T-helper 2 cell (primary cell): ENCODE data around the gene RAG1.

Source experiments
- DNase-seq, 5 experiments: peaks; one replicate each; pipeline versions ENCODE4 v3.0.0 to v3.0.0-alpha.2; 2012 to 2022

RAG1 gene

DNA sequence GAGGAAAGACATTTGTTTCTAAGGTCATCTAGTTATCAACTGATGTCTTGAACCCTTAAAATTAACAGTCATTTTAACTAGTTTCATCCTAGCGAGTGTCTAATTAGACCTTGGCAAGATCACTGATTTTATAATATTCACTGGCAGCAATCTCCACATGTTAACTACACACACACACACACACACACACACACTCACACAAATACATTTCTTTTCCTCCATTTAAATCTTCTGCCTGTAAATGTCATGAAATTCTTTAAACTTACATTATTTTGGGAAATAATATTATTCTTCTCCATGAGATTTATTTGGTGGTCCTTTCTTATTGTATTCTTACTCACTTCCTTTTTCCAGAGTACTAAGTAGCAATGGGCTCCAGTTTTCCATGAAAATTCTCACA, 23.6 kb downstream of the RAG1 start:
- no peak for DNase-seq

DNA sequence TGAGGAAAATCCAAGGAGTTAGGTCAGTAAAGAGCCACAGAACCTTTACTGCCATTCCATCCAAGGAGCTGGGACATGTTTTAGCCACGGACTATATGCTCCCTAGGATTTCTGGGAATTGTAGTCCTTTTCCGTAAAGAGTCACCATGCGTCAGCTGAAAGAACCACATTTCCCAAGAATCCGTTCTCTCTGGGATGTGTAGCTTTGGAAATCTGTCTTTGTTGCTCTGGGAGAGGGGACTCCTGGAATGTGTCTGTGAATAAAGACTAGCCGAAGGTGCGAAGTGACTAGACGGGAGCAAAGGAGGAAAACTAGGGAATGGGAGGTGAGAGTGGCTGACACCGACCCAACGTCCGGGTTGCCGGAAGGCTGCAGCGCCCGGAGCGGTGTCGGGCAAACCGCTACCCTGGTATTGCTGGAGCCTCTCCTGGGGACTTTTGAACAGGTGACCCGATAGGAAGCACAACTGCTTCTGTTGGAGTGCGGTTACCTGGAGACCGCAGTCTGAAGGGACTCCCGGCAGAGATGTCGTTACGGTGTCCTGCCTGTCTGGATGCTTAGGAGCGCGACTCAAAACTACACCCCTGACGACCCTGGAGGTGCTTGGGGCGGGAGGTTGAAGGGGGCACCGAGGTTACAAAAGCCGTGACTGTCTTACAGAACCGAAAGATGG, 26.6 kb downstream of the RAG1 start, which contains the start of gene IFTAP:
TSS of gene IFTAP (plus strand) at position 187 of the 674 bp plus-strand sequence. CDS start 15,602 bp downstream, outside the sequence.
- DNase-seq, result peak in 2 of 5 experiments; percentile 10 to 52

DNA sequence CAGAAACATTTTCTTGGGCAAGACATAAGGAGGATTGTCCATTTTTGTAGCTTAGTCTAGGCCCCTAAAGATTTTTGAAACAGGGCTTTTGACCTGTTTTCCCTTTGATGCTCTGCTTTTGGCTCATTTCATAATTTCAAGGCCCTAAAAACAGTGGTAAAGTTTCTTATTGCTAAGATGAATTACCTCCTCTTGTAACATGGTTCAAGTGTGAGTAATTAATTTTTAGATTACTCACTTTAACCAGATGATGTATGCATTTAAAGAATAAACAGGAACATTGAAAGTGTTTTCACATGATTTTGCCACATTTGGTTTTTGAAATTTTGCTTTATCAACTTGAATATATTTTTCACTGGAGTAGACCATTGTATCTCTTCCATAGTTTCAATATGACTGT, 29.1 kb downstream of the RAG1 start:
- DNase-seq, result no peak

DNA sequence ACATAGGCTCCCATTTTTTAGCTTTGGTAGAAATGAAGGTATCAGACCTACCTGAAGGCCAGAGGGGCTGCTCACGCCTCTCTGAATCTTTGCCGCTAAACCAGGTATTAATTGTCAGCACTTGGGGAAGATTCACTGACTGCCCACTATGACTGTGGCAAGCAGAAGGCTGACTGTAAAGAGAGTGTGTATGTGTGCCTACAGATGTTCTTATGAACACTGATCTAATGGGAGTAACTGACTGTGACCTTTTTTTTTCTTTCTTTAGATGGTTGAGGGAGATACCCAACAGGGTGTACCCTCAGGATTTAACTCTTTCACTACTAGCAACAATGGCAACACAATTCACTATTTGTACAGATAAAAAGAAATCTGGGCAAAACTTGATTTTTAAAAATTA, 30.2 kb downstream of the RAG1 start, which contains the start of gene RAG2:
TSS of gene RAG2 (minus strand) at position 186 of the 400 bp plus-strand sequence. CDS start 4,068 bp downstream, outside the sequence.
- no peak for DNase-seq

DNA sequence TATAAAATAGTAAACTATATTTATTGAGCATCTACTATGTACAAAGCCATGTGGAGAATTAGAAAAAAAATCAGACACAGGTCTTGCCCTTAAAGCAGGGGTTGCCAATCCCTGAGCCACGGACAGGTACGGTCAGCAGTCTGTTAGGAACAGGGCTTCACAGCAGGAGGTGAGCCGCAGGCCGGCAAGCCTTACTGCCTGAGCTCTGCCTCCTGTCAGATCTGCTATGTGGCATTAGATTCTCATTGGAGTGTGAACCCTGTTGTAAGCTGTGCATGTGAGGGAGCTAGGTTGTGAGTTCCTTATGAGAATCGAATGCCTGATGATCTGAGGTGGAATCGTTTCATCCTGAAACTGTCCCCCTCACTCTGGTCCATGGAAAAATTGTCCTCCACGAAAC, 32.4 kb downstream of the RAG1 start:
- DNase-seq, result no peak

DNA sequence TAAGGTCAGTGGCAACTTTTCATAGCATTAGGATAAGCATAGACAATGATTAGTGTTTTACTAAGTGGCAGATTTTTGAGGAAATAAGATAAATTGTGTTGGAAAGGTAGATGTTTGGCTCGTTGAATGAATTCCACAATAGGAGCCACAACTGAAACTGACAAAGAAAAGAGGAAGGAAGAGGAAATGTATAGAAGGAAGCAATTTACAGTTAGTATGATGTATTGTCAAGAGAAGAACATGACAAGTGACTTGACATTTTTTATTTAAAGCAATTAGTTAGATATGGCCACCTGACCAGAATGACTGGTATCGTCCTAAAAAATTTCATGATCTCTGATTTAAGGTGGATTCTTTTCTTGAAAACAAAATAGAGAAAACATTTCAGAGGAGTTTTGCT, 33.3 kb downstream of the RAG1 start:
- no peak for DNase-seq

DNA sequence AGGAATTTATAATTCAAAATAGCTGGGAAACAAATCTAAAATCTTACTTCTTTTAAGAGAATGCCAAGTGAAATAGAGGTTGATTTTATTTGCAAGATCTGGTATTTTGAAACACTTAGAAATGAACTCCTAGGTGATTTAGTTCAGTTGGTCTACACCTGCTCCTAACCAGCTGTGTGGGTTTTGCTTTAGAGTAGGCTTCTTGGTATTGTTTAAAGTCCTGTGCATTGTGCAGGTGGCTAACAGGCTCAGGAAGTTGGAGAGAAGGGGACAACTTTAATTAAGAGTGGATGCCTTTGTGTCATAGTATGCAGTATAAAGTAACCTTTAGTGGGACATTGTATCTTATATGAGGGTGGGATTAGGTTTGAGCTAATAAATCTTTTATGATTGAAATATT, 34.3 kb downstream of the RAG1 start:
- no peak for DNase-seq

DNA sequence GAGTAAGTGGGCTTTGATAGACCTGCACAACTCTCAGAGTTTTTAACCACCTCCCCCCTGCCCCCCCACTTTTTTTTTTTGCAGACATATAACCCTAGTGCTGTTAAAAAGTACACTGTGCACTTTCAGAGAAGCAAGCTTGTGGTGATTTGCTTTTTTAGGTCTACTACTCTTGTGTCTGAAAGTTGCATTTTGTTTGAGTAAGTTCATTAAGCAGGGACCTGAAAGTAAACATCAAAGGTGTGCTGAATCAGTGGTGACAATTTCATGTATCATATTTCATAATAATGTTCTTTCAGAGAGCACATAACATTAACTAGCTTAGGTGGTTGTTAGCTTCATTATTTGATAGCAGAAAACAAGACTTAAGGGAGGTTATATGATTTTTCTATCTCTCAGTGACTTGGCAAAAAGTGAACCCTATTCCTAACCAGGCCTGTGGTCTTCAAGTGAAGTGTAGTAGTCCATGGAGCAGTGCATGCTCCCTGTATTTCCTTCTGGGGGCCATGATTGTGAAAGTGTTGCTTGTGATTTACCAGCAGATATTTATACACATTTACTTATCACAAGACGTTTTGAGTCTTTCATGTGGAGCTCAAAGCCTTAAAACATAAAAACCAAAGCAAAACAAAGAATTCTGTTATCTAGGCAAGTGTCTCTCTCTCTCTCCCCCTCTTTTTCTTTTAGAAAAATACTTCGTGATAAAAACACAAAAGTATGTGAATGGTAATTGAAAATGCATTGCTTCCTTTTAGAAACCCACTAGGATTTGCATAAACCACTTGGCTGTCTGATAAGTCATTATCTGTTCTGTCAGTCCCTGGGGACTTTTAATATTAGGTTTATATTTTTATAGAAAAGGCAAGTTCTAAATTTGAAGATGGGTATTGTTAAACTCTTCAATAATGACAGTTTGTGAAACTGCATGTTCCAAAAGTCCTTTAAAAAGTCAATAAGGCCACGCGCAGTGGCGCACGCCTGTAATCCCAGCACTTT, 37.7 kb downstream of the RAG1 start:
- DNase-seq, result no peak

DNA sequence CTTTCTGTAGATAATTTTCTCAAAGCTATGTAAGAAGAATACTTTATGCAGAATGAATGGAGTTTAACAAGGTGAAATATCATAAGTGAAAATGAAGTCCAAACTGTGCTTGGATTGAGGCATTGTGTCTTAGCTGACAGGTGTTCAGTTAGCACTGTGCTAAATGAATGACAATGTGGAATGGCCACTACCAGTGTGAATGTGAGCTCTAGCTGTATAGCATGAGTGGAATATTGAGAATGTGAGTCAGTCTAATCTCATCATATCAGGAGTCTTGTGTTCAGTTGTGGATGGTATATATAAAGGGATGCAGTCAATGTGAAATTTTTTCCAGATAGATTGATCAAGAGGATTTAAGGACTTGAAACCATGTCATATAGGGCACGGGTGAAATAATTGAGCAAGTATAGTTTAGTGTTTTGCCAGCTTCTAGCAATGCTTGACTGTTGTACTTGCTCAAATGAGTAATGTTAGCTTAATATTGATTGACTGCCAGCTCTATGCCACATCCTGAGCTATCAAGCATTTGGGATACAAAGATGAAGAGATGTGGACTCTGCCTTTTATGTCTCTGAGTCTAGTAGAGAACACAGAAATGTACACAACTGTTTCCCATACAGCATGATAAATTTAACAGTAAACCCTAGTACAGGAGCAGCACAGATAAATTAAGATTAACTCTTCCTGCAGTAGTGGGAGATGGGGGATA, 40.8 kb downstream of the RAG1 start:
- DNase-seq, result no peak

DNA sequence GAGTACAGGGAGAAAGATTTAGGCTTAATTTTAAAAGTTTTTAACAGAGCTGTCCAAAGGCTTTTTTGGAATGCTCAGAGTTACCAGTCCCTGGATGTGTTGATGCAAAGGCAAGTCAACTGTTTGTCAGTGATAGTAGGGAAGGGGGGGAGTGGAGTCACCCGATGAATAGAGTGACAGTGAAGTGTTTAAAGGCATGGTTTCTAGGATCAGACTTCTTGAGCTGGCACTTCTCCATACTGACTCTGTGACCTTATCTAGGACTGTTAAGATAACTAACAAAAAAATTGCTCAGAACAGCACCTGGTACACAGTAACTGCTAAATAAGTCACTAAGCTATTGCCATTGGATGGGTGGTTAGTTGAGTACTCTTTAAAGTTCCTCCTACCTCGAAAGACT, 41.6 kb downstream of the RAG1 start:
- DNase-seq, result no peak

DNA sequence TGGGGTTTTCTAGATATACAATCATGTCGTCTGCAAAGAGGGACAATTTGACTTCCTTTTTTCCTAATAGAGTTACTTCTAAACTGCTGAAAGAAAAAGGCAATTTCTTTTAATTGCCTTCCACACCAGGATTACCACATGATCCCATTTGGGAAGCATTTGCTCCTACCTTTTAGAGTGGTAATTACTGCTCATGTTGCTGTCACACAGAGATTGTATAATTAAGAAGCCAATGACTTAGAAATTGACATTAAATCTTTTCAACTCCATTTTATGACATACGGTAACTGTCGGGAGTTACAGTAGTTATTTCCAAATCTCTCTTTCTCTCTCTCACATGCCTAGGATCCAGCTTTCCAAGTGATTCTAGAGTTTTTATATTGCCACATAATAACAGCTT, 48.0 kb downstream of the RAG1 start:
- no peak for DNase-seq

DNA sequence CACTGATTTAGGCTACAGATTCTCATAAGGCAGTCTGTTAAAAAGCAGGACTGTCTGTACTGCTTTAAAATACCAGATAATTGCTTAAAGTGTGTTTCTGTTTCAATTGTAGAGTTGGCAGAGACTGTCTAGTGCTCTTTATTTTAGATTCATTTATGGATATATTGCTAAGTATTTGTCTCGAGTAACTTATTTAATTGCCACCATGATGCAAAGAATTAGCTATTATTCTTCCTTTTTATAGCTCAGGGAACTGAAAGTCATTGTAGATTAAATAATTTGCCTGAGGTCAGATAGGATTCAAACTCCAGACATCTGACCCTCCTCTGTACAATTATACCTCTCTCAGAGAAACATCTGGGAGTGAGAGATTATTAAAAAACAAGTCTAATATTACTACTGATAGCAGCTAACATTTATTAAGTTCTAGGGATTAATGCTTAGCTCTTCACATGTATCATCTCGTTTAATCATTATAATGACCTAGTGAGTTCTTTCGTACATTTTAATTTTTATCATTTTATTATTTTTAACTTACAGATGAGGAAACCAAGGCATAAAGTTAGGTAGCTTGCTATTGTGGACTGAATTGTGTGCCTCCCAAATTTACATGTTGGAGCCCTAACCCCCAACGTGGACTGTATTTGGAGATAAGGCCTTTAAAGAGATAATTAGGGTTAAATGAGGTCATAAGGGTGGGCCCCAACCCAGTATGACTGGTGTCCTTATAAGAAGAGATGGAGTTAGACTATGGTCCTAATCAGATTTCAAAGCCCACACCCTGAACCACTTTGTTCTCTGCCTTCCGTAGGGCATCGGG, 49.9 kb downstream of the RAG1 start:
- no peak for DNase-seq

DNA sequence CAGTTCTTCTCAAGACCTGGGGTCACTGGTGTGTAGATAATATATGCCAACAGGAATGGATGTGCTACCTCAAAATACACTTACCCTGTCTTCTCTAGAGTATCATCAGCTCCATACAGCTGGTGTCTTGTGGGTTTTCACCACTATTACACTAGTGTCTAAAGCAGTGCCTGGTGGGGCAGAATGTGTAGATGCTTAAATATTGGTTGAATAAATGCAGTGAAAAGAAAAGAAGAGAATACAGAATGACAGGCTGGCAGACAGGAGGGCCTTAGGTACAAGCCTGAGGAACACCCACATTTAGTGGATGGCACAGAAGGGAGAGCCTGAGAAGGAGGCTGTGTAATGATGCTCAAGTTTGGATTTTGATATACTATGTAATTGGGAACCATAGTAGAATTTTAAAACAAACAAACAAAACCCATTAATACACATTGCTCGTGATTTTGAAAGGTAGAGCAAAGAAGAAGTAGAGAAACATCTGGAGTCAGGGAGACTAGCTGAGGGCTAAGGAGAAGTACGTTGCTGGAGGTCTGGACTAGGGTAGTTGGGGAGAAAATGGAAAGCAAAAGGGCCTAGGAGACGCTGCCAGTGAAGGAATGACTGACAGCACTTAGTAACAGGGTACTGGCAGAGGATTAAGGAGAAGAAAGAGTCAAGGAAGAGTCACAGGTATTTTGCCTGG, 50.7 kb downstream of the RAG1 start:
- DNase-seq, result no peak

DNA sequence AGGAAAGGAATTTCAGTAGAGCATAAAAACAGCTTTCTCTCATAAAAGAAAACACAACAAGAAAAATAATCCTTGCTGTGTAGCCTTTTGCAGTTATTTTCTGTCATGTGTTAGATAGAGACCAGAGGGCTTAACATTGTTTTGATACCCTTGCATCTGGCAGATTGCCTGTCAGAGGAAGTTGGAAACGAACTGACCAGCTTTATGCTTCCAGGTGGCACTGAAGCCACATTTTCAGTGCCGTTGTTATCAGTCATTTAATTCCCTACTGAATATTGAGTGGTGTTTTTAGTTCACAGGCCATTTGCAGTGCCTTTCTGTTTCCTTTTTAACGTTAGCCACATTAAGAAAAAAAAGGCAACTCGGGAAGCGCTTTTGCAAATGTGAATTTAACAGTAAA, 51.7 kb downstream of the RAG1 start:
- no peak for DNase-seq

DNA sequence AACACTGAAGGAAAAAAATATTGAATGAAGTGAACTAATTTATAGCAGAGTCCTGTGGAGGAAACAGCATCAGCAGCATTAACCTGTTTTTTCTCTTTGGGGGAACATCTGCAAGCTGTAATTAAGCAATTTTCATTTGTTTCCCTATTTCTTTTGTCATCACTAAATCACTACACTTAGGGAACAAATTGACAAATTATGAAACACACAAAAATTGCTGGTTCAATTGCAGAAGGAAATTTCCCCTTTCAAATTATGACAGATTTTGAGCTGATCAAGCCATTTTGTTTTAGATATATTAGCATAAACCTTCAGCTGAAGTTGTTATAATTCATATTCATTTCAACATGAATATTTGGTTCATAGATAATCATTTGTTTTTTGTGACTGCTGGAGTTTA, 52.4 kb downstream of the RAG1 start:
- DNase-seq, result no peak

DNA sequence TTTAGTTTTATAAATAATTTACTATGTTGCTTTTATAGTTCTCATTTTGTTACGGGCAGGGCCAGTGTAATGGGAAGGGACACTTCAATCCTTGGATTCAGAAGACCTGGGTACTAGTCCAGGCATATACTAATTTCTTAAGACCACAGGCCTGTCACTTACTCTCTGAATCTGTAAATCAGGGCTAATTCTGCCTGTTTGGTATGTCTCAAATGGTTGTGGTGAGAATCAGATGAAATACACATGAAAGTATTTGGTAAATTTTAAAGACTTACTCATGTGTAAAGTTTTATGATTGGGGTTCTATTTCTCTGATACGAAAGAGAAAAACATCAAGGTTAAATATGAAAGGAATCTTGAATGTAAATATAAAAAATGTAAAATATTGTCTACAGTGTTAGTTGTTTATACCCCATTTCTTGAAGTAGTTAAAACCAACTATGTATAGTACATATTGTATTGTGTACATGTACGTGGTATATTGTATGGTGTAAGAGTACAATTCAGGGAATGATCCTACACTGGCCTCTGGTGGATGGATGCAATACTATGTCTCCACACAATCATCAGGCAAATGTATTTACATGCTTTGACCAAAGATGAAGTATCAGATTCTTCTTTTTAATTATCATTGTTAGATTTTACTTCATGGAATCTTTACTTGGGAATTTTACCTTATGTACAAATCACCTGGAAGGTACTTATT, 54.8 kb downstream of the RAG1 start:
- peak in 1 of 5 experiments; percentile 24 for DNase-seq

DNA sequence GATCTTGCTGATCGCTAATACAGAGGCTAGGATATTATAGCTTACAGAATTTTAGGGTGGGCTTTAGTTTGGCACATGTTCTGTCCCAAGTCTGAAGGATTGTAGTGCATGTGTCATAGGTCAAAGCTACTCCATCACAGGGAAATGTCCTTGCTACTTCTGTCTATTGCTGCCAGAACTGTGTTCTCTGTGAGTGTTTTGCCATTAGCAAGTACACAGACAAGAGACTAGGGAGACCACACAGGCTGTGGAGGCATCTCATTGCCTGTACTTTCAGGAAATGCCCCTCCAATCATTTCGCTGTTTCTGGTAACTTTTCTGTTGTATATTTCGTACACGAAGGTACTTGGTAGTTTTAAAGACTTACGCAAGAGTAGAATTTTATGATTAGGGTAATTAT, 55.7 kb downstream of the RAG1 start:
- DNase-seq, result no peak

DNA sequence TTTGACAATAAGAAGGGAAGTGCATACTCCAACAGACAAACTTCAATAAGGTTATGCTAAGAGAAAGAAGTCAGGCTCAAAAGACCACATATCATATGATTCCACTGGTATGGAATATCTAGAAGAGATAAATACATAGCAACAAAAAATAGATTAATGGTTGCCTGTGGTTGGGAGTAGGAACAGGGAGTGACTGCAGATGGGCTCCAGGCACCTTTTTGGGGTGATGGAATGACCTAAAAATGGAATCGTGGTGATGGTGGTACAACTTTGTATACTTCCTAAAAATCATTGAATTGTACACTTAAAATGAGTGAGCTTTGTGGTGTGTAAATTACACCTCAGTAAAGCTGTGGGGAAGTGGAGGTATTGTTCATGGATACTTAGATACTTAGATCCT, 59.2 kb downstream of the RAG1 start:
- DNase-seq, result no peak

DNA sequence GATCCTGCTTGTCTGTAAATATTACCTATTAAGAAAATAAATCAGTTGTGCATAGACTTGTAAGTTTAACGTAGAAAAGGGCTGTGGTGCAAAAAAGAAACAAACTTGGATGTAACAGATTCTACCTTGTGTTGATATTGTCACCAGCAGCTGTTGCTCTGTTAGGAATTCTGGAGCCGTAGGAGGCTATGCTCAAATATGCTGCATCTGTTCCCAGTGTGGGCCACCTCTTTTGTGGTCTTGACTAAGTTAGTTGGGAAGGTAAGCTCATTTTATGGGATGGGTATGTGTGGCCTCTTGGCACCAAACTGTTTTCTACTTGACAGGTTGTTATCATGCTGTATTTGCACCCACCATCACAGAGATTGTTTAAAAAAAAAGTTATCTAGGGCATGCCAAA, 59.7 kb downstream of the RAG1 start:
- no peak for DNase-seq

DNA sequence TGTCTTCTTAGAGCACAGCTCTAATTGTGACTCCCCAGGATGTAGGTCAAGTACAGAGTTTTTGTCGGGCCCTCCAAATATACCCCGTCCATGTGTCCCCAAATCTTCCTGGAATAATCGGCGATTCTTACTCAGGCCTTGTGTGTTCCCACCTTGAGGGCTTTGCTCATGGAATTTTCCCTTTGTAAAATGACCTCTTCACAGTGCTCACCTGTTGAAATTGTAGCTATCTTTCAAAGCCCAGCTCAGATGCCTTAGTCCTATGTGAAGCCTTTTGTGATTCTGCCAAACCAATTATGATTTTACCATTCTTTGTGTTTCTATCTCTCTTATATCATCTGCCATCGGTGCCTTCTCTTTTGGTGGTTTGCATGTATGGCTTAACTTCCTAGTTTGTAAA, 60.3 kb downstream of the RAG1 start:
- no peak for DNase-seq

DNA sequence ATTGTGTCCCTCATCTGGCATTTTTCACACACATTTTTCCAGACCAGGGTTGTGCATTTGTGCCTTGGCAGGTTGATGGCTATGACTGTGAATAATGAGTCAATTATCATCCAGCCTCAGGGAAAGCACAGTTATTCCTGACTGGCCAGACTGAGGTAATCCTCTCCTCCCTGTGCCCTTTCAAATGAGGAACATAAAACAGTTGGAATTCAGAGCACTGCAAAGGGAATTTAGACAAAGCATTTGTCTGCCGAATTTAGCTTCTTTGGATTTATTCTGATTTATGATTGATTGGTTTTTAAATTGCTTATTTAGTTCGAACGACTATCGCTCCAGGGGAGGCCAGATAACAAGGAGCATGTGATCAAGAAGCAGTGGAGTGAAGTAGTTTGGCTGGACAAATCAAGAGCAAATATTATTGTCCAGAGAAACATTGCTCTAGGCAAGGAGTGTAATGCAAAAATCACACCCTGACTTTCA, 61.0 kb downstream of the RAG1 start:
- no peak for DNase-seq
